SK-N-SH (cell line): Measurements from ENCODE around the gene YBX2. TPM values are rescaled to one million over a fixed set of nuclear protein-coding genes. Genes with fewer than 3 reads are reported as not detected.

Experiments used
- CTCF ChIA-PET: fragments of 300-600, 350-600 bp; formaldehyde crosslinking; extraction: SDS; loops from one replicate; lab custom pipeline; 2021; lab: Yijun Ruan, JAX
- POLR2A ChIA-PET: fragments of 350-600 bp; sonication (Branson Sonifier 250); formaldehyde crosslinking; extraction: SDS; loops from one replicate; lab custom pipeline; 2020; ENCODE audit warnings: antibody characterized with exemption, inconsistent platforms; lab: Yijun Ruan, JAX
- DNase-seq: peaks from one replicate; pipeline ENCODE4 v3.0.0; 2012
- H2AFZ ChIP-seq: fragments of 200-600 bp; sonication (generic); 2 replicates; pipeline ENCODE4 v1.8.1; 2016; ENCODE audit warnings: antibody characterized with exemption, mild to moderate bottlenecking, low read depth
- H3F3A ChIP-seq: fragments of 200-600 bp; sonication (generic); replicated peaks from 2 replicates; pipeline ENCODE3; 2016; ENCODE audit warnings: antibody characterized with exemption, mild to moderate bottlenecking; ENCODE audit not compliant: insufficient read depth
- H3K27ac ChIP-seq, 2 experiments: fragments of 200-500 bp in 1 of 2; fragments of 200-600 bp in 1 of 2; sonication (Bioruptor generic) in 1 of 2; sonication (generic), shearing (Covaris generic) in 1 of 2; 2 replicates each; pipeline versions ENCODE4 v1.5.1 to v1.6.1; 2014 to 2016; ENCODE audit warnings: low read depth in 2 of 2, inconsistent platforms in 1 of 2, low read length in 1 of 2, mild to moderate bottlenecking in 1 of 2, mixed read lengths in 1 of 2
- H3K27me3 ChIP-seq: fragments of 200-600 bp; sonication (generic), shearing (Covaris generic); 2 replicates; pipeline ENCODE4 v1.6.1; 2016; ENCODE audit warnings: mixed run types; ENCODE audit not compliant: insufficient read depth
- H3K36me3 ChIP-seq, 2 experiments: fragments of 200-500 bp in 1 of 2; fragments of 200-600 bp in 1 of 2; sonication (Bioruptor generic) in 1 of 2; sonication (generic) in 1 of 2; replicated peaks in 1 of 2; 2 replicates each; pipeline versions ENCODE3 to v1.5.1; 2014 to 2016; ENCODE audit warnings: low read length in 1 of 2, mild to moderate bottlenecking in 1 of 2; ENCODE audit not compliant: insufficient read depth in 2 of 2, control insufficient read depth in 1 of 2
- H3K4me1 ChIP-seq, 2 experiments: fragments of 200-500 bp in 1 of 2; fragments of 200-600 bp in 1 of 2; sonication (Bioruptor generic) in 1 of 2; sonication (generic), shearing (Covaris generic) in 1 of 2; 2 replicates each; pipeline versions ENCODE4 v1.5.1 to v1.6.1; 2014 to 2016; ENCODE audit warnings: low read depth in 1 of 2, low read length in 1 of 2, mixed run types in 1 of 2; ENCODE audit not compliant: insufficient read depth in 2 of 2, control insufficient read depth in 1 of 2
- H3K4me2 ChIP-seq: fragments of 200-600 bp; sonication (generic), shearing (Covaris generic); 2 replicates; pipeline ENCODE4 v1.6.1; 2017; ENCODE audit warnings: mixed run types
- H3K4me3 ChIP-seq, 2 experiments: fragments of 200-500 bp in 1 of 2; fragments of 200-600 bp in 1 of 2; sonication (Bioruptor generic) in 1 of 2; sonication (generic), shearing (Covaris generic) in 1 of 2; 2 replicates each; pipeline versions ENCODE4 v1.5.1 to v1.8.1; 2014 to 2016; ENCODE audit warnings: low read depth in 2 of 2, inconsistent platforms in 1 of 2, low read length in 1 of 2, mild to moderate bottlenecking in 1 of 2, mixed read lengths in 1 of 2, moderate library complexity in 1 of 2
- H3K79me2 ChIP-seq: fragments of 200-600 bp; sonication (generic); 2 replicates; pipeline ENCODE4 v1.8.1; 2017; ENCODE audit warnings: mild to moderate bottlenecking; ENCODE audit not compliant: insufficient read depth
- H3K9ac ChIP-seq: fragments of 200-600 bp; sonication (generic); 2 replicates; pipeline ENCODE4 v1.6.1; 2017; ENCODE audit warnings: mixed run types
- H3K9me2 ChIP-seq: fragments of 200-600 bp; sonication (generic); 2 replicates; pipeline ENCODE4 v1.6.1; 2017; ENCODE audit warnings: mixed run types
- H3K9me3 ChIP-seq: fragments of 200-600 bp; sonication (generic); 2 replicates; pipeline ENCODE4 v1.6.1; 2017; ENCODE audit warnings: mixed run types, mild to moderate bottlenecking, moderate library complexity
- H4K20me1 ChIP-seq: fragments of 200-600 bp; sonication (generic); 2 replicates; pipeline ENCODE4 v1.6.1; 2017; ENCODE audit warnings: mild to moderate bottlenecking, mixed run types; ENCODE audit not compliant: insufficient read depth
- EP300 ChIP-seq, 2 experiments: IDR thresholded peaks; 2 replicates each; pipeline versions ENCODE4 v1.4.0 to v1.6.1; 2012; ENCODE audit warnings: borderline replicate concordance in 1 of 2, low read depth in 1 of 2, low read length in 1 of 2
- EZH2phosphoT487 ChIP-seq: fragments of 200-600 bp; sonication (generic); IDR thresholded peaks from 2 replicates; pipeline ENCODE4 v1.6.1; 2017; ENCODE audit warnings: low read depth, mixed run types, mild to moderate bottlenecking, antibody characterized with exemption, moderate library complexity, borderline replicate concordance
- FOSL2 ChIP-seq: IDR thresholded peaks from 2 replicates; pipeline ENCODE4 v1.4.0; 2012; ENCODE audit warnings: low read depth, mild to moderate bottlenecking, moderate library complexity, borderline replicate concordance
- MEF2A ChIP-seq: IDR thresholded peaks from 2 replicates; pipeline ENCODE4 v1.4.0; 2012; ENCODE audit warnings: low read depth, borderline replicate concordance
- RCOR1 ChIP-seq: fragments of 150-350 bp; IDR thresholded peaks from 2 replicates; pipeline ENCODE4 v1.6.1; 2017; ENCODE audit warnings: antibody characterized with exemption, low read length
- RFX5 ChIP-seq: IDR thresholded peaks from 2 replicates; pipeline ENCODE4 v1.6.1; 2012; ENCODE audit warnings: mild to moderate bottlenecking, improper control_type of control experiment, low read length
- RXRA ChIP-seq: IDR thresholded peaks from 2 replicates; pipeline ENCODE4 v1.4.0; 2012; ENCODE audit warnings: low read depth, mild to moderate bottlenecking, borderline replicate concordance
- TAF1 ChIP-seq: IDR thresholded peaks from 2 replicates; pipeline ENCODE4 v1.6.1; 2012; ENCODE audit warnings: low read depth, mild to moderate bottlenecking, low read length, moderate library complexity, borderline replicate concordance
- WGBS: methylation state at CpG from one replicate; pipeline ENCODE4 v1.1.6; 2017; ENCODE audit warnings: low lambda C conversion rate; 5-methylcytosine and 5-hydroxymethylcytosine counted together
- polyA plus RNA-seq, 3 experiments: library from polyadenylated mRNA; depleted of rRNA; stranded (reverse); fragments of >200 nt; gene quantifications; 2 replicates each; pipeline ENCODE4 v1.2.3, GENCODE V29; 2012
- TF ChIP-seq, protein P1 (sequence below): fragments of 200-600 bp; sonication (generic); IDR thresholded peaks from 2 replicates; pipeline ENCODE4 v1.6.1; 2017; ENCODE audit warnings: antibody characterized with exemption, mild to moderate bottlenecking, moderate library complexity
- TF ChIP-seq, protein P2 (sequence below): IDR thresholded peaks from 2 replicates; pipeline ENCODE4; 2012

Gene YBX2
- polyA plus RNA-seq, 1 of the 3 experiments (the other 2 are of a cell fraction), result 0.54 TPM

DNA sequence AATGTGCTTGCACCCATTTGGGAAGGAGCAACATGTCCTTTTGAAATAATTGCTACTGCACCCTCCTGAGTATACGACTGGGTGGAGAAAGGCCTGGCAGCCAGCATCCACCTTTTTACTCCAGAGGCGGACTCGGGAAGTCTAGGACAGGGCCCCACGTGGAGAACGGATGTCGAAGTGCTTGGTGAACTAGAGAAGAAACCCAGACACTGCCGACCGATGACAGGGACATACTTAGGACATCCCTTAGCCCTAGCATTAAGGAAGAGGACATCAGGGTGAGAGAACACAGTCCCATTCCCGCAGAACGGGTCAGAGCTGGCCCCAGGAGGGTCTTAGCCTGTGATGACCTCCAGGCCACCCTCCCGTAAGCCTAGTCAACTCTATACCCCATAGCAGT lies 3.8 kb downstream of the YBX2 start:
- peaks cover 30% of the 10 kb centered on the region; the same call in 1 of the 2 replicates for H3K27me3 ChIP-seq
- ChIA-PET POLR2A (no interaction called here), CTCF (interaction anchor here (3.5 kb wide), 1 partner anchor 9 kb away, joined by 34 read pairs; the partner anchor contains the start of gene SLC2A4)
- H3K4me3 ChIP-seq, result no peak overlapping the region
- no peak for TF ChIP-seq FOSL2
- TF ChIP-seq RFX5, result no peak
- TF ChIP-seq EZH2phosphoT487, result no peak
- no peak for TF ChIP-seq TAF1
- no peaks in the 10 kb centered on the region for H3K36me3 ChIP-seq
- no peak for DNase-seq
- H2AFZ ChIP-seq, result no peak overlapping the region
- H3K4me2 ChIP-seq, result no peak overlapping the region
- H3K79me2 ChIP-seq, result no peaks in the 10 kb centered on the region
- no peaks in the 10 kb centered on the region for H3K9me2 ChIP-seq
- peaks cover 0 to 6% of the 10 kb centered on the region in 2 experiments; a peak in 1 of 4 replicates for H3K4me1 ChIP-seq
- WGBS, result 56% methylated on average over 9 of the region's 11 CpGs
- H4K20me1 ChIP-seq, result no peaks in the 10 kb centered on the region
- peaks cover 10% of the 10 kb centered on the region for H3F3A ChIP-seq
- H3K27ac ChIP-seq, result no peak overlapping the region
- no peak overlapping the region for H3K9ac ChIP-seq
- no peaks in the 10 kb centered on the region for H3K9me3 ChIP-seq

DNA sequence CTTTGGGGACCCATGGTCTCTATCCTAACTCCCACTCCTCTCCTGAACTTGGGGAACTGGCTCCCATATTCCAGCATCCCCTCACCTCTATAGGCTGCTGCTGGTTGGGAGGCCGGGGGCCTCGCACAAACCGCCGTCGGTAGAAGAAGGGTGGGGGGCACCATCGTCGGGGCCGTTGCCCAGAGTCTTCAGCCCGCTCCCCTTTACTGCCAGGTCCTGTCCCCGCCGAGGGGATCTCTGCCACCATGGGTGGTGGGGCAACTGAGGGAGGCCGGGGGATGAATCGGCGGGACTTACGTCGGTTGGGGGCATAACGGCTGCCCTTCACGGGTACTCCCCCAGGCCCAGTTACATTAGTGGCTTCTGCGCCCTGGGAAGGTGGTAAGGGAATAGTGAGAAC lies 4.3 kb downstream of the YBX2 start:
- WGBS, result 61% methylated on average over 8 of the region's 19 CpGs
- Histone ChIP-seq H3K9me3 (no peaks in the 10 kb centered on the region), H3K79me2 (no peaks in the 10 kb centered on the region), H3K4me3 (no peak overlapping the region), H3K4me1 (peaks cover 0 to 6% of the 10 kb centered on the region in 2 experiments; a peak in 1 of 4 replicates), H3F3A (peaks cover 5% of the 10 kb centered on the region), H3K27ac (no peak overlapping the region), H3K9ac (no peak overlapping the region), H4K20me1 (no peaks in the 10 kb centered on the region), H3K27me3 (peaks cover 30% of the 10 kb centered on the region; the same call in 1 of the 2 replicates), H2AFZ (no peak overlapping the region), H3K36me3 (no peaks in the 10 kb centered on the region), H3K9me2 (no peaks in the 10 kb centered on the region), H3K4me2 (no peak overlapping the region)
- CTCF ChIA-PET, result interaction anchor here (0.9 to 1.6 kb wide), 3 partner anchors 9 to 244 kb away, joined by 3 to 11 read pairs (median 4); partner anchors contain the start of gene SLC2A4
- POLR2A ChIA-PET, result no interaction called here
- TF ChIP-seq MEF2A, result no peak
- TF ChIP-seq, protein P1, sequence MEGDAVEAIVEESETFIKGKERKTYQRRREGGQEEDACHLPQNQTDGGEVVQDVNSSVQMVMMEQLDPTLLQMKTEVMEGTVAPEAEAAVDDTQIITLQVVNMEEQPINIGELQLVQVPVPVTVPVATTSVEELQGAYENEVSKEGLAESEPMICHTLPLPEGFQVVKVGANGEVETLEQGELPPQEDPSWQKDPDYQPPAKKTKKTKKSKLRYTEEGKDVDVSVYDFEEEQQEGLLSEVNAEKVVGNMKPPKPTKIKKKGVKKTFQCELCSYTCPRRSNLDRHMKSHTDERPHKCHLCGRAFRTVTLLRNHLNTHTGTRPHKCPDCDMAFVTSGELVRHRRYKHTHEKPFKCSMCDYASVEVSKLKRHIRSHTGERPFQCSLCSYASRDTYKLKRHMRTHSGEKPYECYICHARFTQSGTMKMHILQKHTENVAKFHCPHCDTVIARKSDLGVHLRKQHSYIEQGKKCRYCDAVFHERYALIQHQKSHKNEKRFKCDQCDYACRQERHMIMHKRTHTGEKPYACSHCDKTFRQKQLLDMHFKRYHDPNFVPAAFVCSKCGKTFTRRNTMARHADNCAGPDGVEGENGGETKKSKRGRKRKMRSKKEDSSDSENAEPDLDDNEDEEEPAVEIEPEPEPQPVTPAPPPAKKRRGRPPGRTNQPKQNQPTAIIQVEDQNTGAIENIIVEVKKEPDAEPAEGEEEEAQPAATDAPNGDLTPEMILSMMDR, result no peak
- no peak for TF ChIP-seq EZH2phosphoT487
- TF ChIP-seq RFX5, result no peak
- TF ChIP-seq EP300 (IDR thresholded peaks at IDR 0.05; ENCODE audit: borderline replicate concordance in 1 of 2, low read depth in 1 of 2, low read length in 1 of 2), result no peak
- TF ChIP-seq RCOR1, result no peak
- TF ChIP-seq RXRA, result no peak
- TF ChIP-seq, protein P2, sequence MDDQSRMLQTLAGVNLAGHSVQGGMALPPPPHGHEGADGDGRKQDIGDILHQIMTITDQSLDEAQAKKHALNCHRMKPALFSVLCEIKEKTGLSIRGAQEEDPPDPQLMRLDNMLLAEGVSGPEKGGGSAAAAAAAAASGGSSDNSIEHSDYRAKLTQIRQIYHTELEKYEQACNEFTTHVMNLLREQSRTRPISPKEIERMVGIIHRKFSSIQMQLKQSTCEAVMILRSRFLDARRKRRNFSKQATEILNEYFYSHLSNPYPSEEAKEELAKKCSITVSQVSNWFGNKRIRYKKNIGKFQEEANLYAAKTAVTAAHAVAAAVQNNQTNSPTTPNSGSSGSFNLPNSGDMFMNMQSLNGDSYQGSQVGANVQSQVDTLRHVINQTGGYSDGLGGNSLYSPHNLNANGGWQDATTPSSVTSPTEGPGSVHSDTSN, result no peak
- DNase-seq, result no peak
